GM19238 (cell line): ENCODE results near the gene ANKFY1.
"Not testable (repeated sequence)": the region's sequence is repeated elsewhere in the genome, so short reads cannot be mapped to it uniquely, and the experiment has no call there.

Source experiments
- DNase-seq: peaks from one replicate; pipeline ENCODE4 v3.0.0; 2011; ENCODE audit warnings: low spot score; ENCODE audit not compliant: insufficient read length

The ANKFY1 gene

GRCh38 chr17:4256952-4257351 is 6.8 kb downstream of the ANKFY1 start:
- DNase-seq = no peak

- not testable (repeated sequence) for DNase-seq
Measured at GRCh38 chr17:4255271-4255670, 8.5 kb downstream of the ANKFY1 start.

- DNase-seq = no peak
Measured at GRCh38 chr17:4250887-4251286, 12.9 kb downstream of the ANKFY1 start.

GRCh38 chr17:4249452-4250029 is 14.2 kb downstream of the ANKFY1 start:
- DNase-seq = peak; percentile 46

GRCh38 chr17:4248504-4249277 is 15.1 kb downstream of the ANKFY1 start:
- no peak for DNase-seq

- DNase-seq = no peak
Measured at GRCh38 chr17:4247971-4248388, 15.8 kb downstream of the ANKFY1 start.

GRCh38 chr17:4247361-4247970 is 16.3 kb downstream of the ANKFY1 start:
- DNase-seq = no peak

GRCh38 chr17:4246674-4247073 is 17.1 kb downstream of the ANKFY1 start:
- no peak for DNase-seq

GRCh38 chr17:4241535-4241934 is 22.2 kb downstream of the ANKFY1 start:
- DNase-seq = no peak

GRCh38 chr17:4236456-4236855 is 27.3 kb downstream of the ANKFY1 start:
- no peak for DNase-seq

- no peak for DNase-seq
Measured at GRCh38 chr17:4235372-4236279, 28.2 kb downstream of the ANKFY1 start.

GRCh38 chr17:4234401-4234800 is 29.4 kb downstream of the ANKFY1 start:
- DNase-seq = no peak

GRCh38 chr17:4233668-4234258 is 30.0 kb downstream of the ANKFY1 start:
- no peak for DNase-seq

- DNase-seq = no peak
Measured at GRCh38 chr17:4232168-4232813, 31.5 kb downstream of the ANKFY1 start.

- no peak for DNase-seq
Measured at GRCh38 chr17:4229627-4230541, 33.9 kb downstream of the ANKFY1 start.

- no peak for DNase-seq
Measured at GRCh38 chr17:4221899-4222659, 41.7 kb downstream of the ANKFY1 start.

- no peak for DNase-seq
Measured at GRCh38 chr17:4221163-4221562, 42.6 kb downstream of the ANKFY1 start.

GRCh38 chr17:4220655-4221054 is 43.1 kb downstream of the ANKFY1 start:
- no peak for DNase-seq

GRCh38 chr17:4219241-4219640 is 44.5 kb downstream of the ANKFY1 start:
- no peak for DNase-seq
